ENCODE measurements around the gene MCM3.

Gene MCM3

GRCh38 chr6:52251113-52251512 lies 33.4 kb downstream of the MCM3 start:
- no peak for DNase-seq (ENCODE audit: low read depth in 2 of 2)

- no peak for DNase-seq (ENCODE audit: low read depth in 2 of 2)
Measured at GRCh38 chr6:52249078-52249477, 35.5 kb downstream of the MCM3 start.

- DNase-seq (ENCODE audit: low read depth in 2 of 2) = no peak
Measured at GRCh38 chr6:52245425-52245824, 39.1 kb downstream of the MCM3 start.

- DNase-seq (ENCODE audit: low read depth in 2 of 2) = no peak
Measured at GRCh38 chr6:52244400-52244799, 40.1 kb downstream of the MCM3 start, which contains the start of gene IL17F. Gene IL17F (minus strand): TSS chr6:52244500. CDS start chr6:52244429, 71 bp downstream.

- DNase-seq (ENCODE audit: low read depth in 2 of 2) = no peak
Measured at GRCh38 chr6:52243282-52243893, 41.2 kb downstream of the MCM3 start.

GRCh38 chr6:52241819-52242218 lies 42.7 kb downstream of the MCM3 start:
- DNase-seq (ENCODE audit: low read depth in 2 of 2) = no peak

GRCh38 chr6:52233975-52234823 lies 50.3 kb downstream of the MCM3 start:
- DNase-seq (ENCODE audit: low read depth in 2 of 2) = peak; percentile 13

GRCh38 chr6:52233005-52233404 lies 51.5 kb downstream of the MCM3 start:
- DNase-seq (ENCODE audit: low read depth in 2 of 2) = no peak

GRCh38 chr6:52231406-52232127 lies 53.0 kb downstream of the MCM3 start:
- DNase-seq (ENCODE audit: low read depth in 2 of 2) = no peak

GRCh38 chr6:52230685-52231084 lies 53.9 kb downstream of the MCM3 start:
- no peak for DNase-seq (ENCODE audit: low read depth in 2 of 2)

- DNase-seq (ENCODE audit: low read depth in 2 of 2) = no peak
Measured at GRCh38 chr6:52227495-52227894, 57.0 kb downstream of the MCM3 start.

- DNase-seq (ENCODE audit: low read depth in 2 of 2) = no peak
Measured at GRCh38 chr6:52221302-52221701, 63.2 kb downstream of the MCM3 start.

- DNase-seq (ENCODE audit: low read depth in 2 of 2) = no peak
Measured at GRCh38 chr6:52217761-52218160, 66.8 kb downstream of the MCM3 start.

- no peak for DNase-seq (ENCODE audit: low read depth in 2 of 2)
Measured at GRCh38 chr6:52216932-52217575, 67.5 kb downstream of the MCM3 start.

GRCh38 chr6:52215787-52216186 lies 68.8 kb downstream of the MCM3 start:
- DNase-seq (ENCODE audit: low read depth in 2 of 2) = no peak

Data from fibroblast of skin of left biceps (primary cell).